Natural killer cell (primary cell): Measurements from ENCODE around the gene ERRFI1. TPM values are rescaled to one million over a fixed set of nuclear protein-coding genes. Genes with fewer than 3 reads are reported as not detected.

ENCODE experiments used
- ATAC-seq, 3 donors: fragments of 150-1000 bp in 2 of 3; fragments of 200-7000 bp in 1 of 3; cut with Tn5 transposase; 1 replicate in 1 of 3; 2 replicates in 2 of 3; pipeline ENCODE4 v1.10.0; 2021; ENCODE audit warnings: mild to moderate bottlenecking in 2 of 3, moderate library complexity in 2 of 3
- DNase-seq, 2 donors: peaks; one replicate each; pipeline versions ENCODE4 v3.0.0 to v3.0.0-alpha.2; 2013 to 2021; ENCODE audit warnings: mixed read lengths in 1 of 2
- H3K27ac ChIP-seq: one replicate; pipeline ENCODE4 v1.5.1; 2013; ENCODE audit warnings: mild to moderate bottlenecking, low read length
- H3K27me3 ChIP-seq: one replicate; pipeline ENCODE4 v1.6.1; 2013; ENCODE audit warnings: low read length; ENCODE audit not compliant: control insufficient read depth, insufficient read depth
- H3K36me3 ChIP-seq: one replicate; pipeline ENCODE4 v1.6.1; 2013; ENCODE audit warnings: low read length; ENCODE audit not compliant: control insufficient read depth, insufficient read depth
- H3K4me1 ChIP-seq: one replicate; pipeline ENCODE4 v1.6.1; 2013; ENCODE audit warnings: low read length; ENCODE audit not compliant: control insufficient read depth, insufficient read depth
- H3K4me3 ChIP-seq: one replicate; pipeline ENCODE4 v1.5.1; 2013; ENCODE audit warnings: low read length
- H3K9me3 ChIP-seq: one replicate; pipeline ENCODE4 v1.6.1; 2013; ENCODE audit warnings: low read length; ENCODE audit not compliant: control insufficient read depth, insufficient read depth
- H3K27ac Mint-ChIP-seq, 2 donors: one replicate each; pipeline ENCODE4 v1.8.0; 2022; ENCODE audit warnings: mild to moderate bottlenecking in 2 of 2, mixed read lengths in 2 of 2, moderate library complexity in 1 of 2
- H3K27me3 Mint-ChIP-seq, 2 donors: one replicate each; pipeline ENCODE4 v1.8.0; 2022; ENCODE audit warnings: low read depth in 2 of 2, mixed read lengths in 2 of 2
- H3K36me3 Mint-ChIP-seq: one replicate; pipeline ENCODE4 v1.8.0; 2022; ENCODE audit warnings: mixed read lengths
- H3K4me1 Mint-ChIP-seq, 2 donors: one replicate each; pipeline ENCODE4 v1.8.0; 2022; ENCODE audit warnings: mixed read lengths in 2 of 2
- H3K4me3 Mint-ChIP-seq: one replicate; pipeline ENCODE4 v1.8.0; 2022; ENCODE audit warnings: mild to moderate bottlenecking, moderate library complexity, mixed read lengths
- H3K9me3 Mint-ChIP-seq, 2 donors: one replicate each; pipeline ENCODE4 v1.8.0; 2022; ENCODE audit warnings: mixed read lengths in 2 of 2
- CTCF ChIP-seq: fragments of 200-600 bp; IDR thresholded peaks from one replicate; pipeline ENCODE4 v1.8.0; 2022; ENCODE audit warnings: antibody characterized with exemption
- WGBS: methylation state at CpG from one replicate; pipeline ENCODE4 v1.1.7; 2013; ENCODE audit warnings: missing lambda C conversion rate; ENCODE audit not compliant: insufficient coverage; 5-methylcytosine and 5-hydroxymethylcytosine counted together
- intact Hi-C: fragments of 100-400 bp; cut with micrococcal nuclease; formaldehyde crosslinking; loops from one replicate; pipeline ENCODE4 v1.14.2; 2022
- total RNA-seq, 4 donors: library from RNA; stranded (reverse); fragments of 120-200 nt in 1 of 4; gene quantifications; one replicate each; pipeline versions ENCODE4 v1.2.3 to v1.2.4, GENCODE V29; 2013 to 2022

Gene ERRFI1
- total RNA-seq, 3 donors from 2014 or later (not counting 1 experiment from before 2014, with no cell fraction given) = 2.9 to 4.9 (median 4.0) TPM

- TF ChIP-seq CTCF = no peak
- peaks cover 2% of the 10 kb centered on the region for H3K27me3 ChIP-seq
- no peaks in the 10 kb centered on the region for H3K9me3 ChIP-seq
- no peak overlapping the region for H3K27ac ChIP-seq
- ATAC-seq (no peak), DNase-seq (no peak)
- intact Hi-C loops = loop anchor here (5.0 kb wide), 1 partner anchor 210 kb away; no protein-coding TSS in a partner anchor
- H3K36me3 ChIP-seq = no peaks in the 10 kb centered on the region
- H3K4me3 ChIP-seq = no peak overlapping the region
- Mint-ChIP-seq H3K27me3 (peaks cover 21 to 33% of the 10 kb centered on the region in 2 donors), H3K27ac (no peak overlapping the region), H3K4me1 (peaks cover 0 to 5% of the 10 kb centered on the region in 2 donors), H3K4me3 (no peak overlapping the region), H3K9me3 (no peaks in the 10 kb centered on the region), H3K36me3 (no peaks in the 10 kb centered on the region)
- H3K4me1 ChIP-seq = no peaks in the 10 kb centered on the region
Observed at GRCh38 chr1:8016895-8017241, 9.2 kb downstream of the ERRFI1 start.

GRCh38 chr1:8016210-8016894 is 9.8 kb downstream of the ERRFI1 start:
- intact Hi-C loops = loop anchor here (5.0 kb wide), 1 partner anchor 209 kb away; no protein-coding TSS in a partner anchor
- no peaks in the 10 kb centered on the region for H3K9me3 ChIP-seq
- TF ChIP-seq CTCF = no peak
- Mint-ChIP-seq H3K9me3 (no peaks in the 10 kb centered on the region), H3K27ac (no peak overlapping the region), H3K27me3 (peaks cover 21 to 33% of the 10 kb centered on the region in 2 donors), H3K36me3 (no peaks in the 10 kb centered on the region), H3K4me3 (no peak overlapping the region), H3K4me1 (peaks cover 0 to 5% of the 10 kb centered on the region in 2 donors)
- no peaks in the 10 kb centered on the region for H3K4me1 ChIP-seq
- no peaks in the 10 kb centered on the region for H3K36me3 ChIP-seq
- no peak overlapping the region for H3K27ac ChIP-seq
- DNase-seq = no peak
- 60% methylated on average over 1 of the region's 4 CpGs for WGBS
- no peaks in the 10 kb centered on the region for H3K27me3 ChIP-seq
- ATAC-seq = no peak
- no peak overlapping the region for H3K4me3 ChIP-seq

GRCh38 chr1:8015809-8016165 is 10.3 kb downstream of the ERRFI1 start:
- Mint-ChIP-seq H3K27me3 (peaks cover 21 to 33% of the 10 kb centered on the region in 2 donors), H3K9me3 (no peaks in the 10 kb centered on the region), H3K27ac (no peak overlapping the region), H3K4me3 (no peak overlapping the region), H3K36me3 (no peaks in the 10 kb centered on the region), H3K4me1 (peaks cover 0 to 5% of the 10 kb centered on the region in 2 donors)
- Histone ChIP-seq H3K27me3 (no peaks in the 10 kb centered on the region), H3K27ac (no peak overlapping the region), H3K4me1 (no peaks in the 10 kb centered on the region), H3K9me3 (no peaks in the 10 kb centered on the region), H3K4me3 (no peak overlapping the region), H3K36me3 (no peaks in the 10 kb centered on the region)
- DNase-seq (no peak), ATAC-seq (no peak)
- WGBS = 94% methylated on average over 1 of the region's 2 CpGs
- intact Hi-C loops = loop anchor here (1.0 to 5.0 kb wide), 2 partner anchors 208 to 334 kb away; no protein-coding TSS in a partner anchor
- no peak for TF ChIP-seq CTCF
